PC-3 (cell line): Measurements from ENCODE around the gene PLCD1. TPM values are rescaled to one million over a fixed set of nuclear protein-coding genes. Genes with fewer than 3 reads are reported as not detected.
"Not testable (repeated sequence)": the region's sequence is repeated elsewhere in the genome, so short reads cannot be mapped to it uniquely, and the experiment has no call there.

Source experiments
- ATAC-seq: fragments of 200-7000 bp; cut with Tn5 transposase; 2 replicates; pipeline ENCODE4 v1.9.1; 2020; ENCODE audit warnings: mild to moderate bottlenecking, moderate library complexity
- BruUV-seq: library from RNA; stranded (reverse); fragments of 400-500 nt; replicated peaks from 2 replicates; lab custom pipeline; 2021; lab: Mats Ljungman, UMichigan
- CTCF ChIA-PET: fragments of 300-600 bp; sonication (Branson Sonifier 250); formaldehyde crosslinking; loops from one replicate; lab custom pipeline; 2022; ENCODE audit warnings: antibody characterized with exemption; lab: Charles Lee
- POLR2A ChIA-PET: fragments of 300-600 bp; sonication (Branson Sonifier 250); formaldehyde crosslinking; loops from one replicate; lab custom pipeline; 2022; ENCODE audit warnings: antibody characterized with exemption; ENCODE audit not compliant: unreplicated experiment; lab: Charles Lee
- DNase-seq: peaks from one replicate; pipeline ENCODE4 v3.0.0-alpha.2; 2015
- H2AFZ ChIP-seq: fragments of 300-600 bp; sonication (generic); 2 replicates; pipeline ENCODE4 v1.6.0; 2016; ENCODE audit warnings: antibody characterized with exemption, low read length
- H3F3A ChIP-seq: fragments of 300-600 bp; sonication (generic); one replicate; pipeline ENCODE4 v1.6.0; 2017; ENCODE audit warnings: antibody characterized with exemption, low read length, control low read depth, mild to moderate bottlenecking; ENCODE audit not compliant: unreplicated experiment
- H3K27ac ChIP-seq: fragments of 300-600 bp; sonication (generic); 2 replicates; pipeline ENCODE4 v1.5.1; 2016; ENCODE audit warnings: mild to moderate bottlenecking, low read length
- H3K27me3 ChIP-seq: fragments of 300-600 bp; sonication (generic); 2 replicates; pipeline ENCODE4 v1.6.1; 2016; ENCODE audit warnings: low read length, mixed read lengths
- H3K36me3 ChIP-seq: fragments of 300-600 bp; sonication (generic); 2 replicates; pipeline ENCODE4 v1.6.1; 2016; ENCODE audit warnings: low read depth, mixed run types, low read length, mixed read lengths
- H3K4me1 ChIP-seq: fragments of 300-600 bp; sonication (generic); 2 replicates; pipeline ENCODE4 v1.5.1; 2016; ENCODE audit warnings: low read length; ENCODE audit not compliant: insufficient read depth
- H3K4me2 ChIP-seq: fragments of 300-600 bp; sonication (generic); 2 replicates; pipeline ENCODE4 v1.6.0; 2016; ENCODE audit warnings: low read length
- H3K4me3 ChIP-seq: fragments of 300-600 bp; sonication (generic); 2 replicates; pipeline ENCODE4 v1.5.1; 2016; ENCODE audit warnings: mild to moderate bottlenecking, low read length, mixed read lengths
- H3K79me2 ChIP-seq: fragments of 300-600 bp; sonication (generic); 2 replicates; pipeline ENCODE4 v1.6.1; 2017; ENCODE audit warnings: low read length, mixed read lengths
- H3K9ac ChIP-seq: fragments of 300-600 bp; sonication (generic); 2 replicates; pipeline ENCODE4 v1.6.0; 2016; ENCODE audit warnings: mild to moderate bottlenecking, low read length
- H3K9me2 ChIP-seq: fragments of 300-600 bp; sonication (generic); replicated peaks from 2 replicates; pipeline ENCODE4 v1.6.1; 2016; ENCODE audit warnings: mixed run types, low read length, mixed read lengths
- H3K9me3 ChIP-seq: fragments of 300-600 bp; sonication (generic); 2 replicates; pipeline ENCODE4 v1.6.1; 2016; ENCODE audit warnings: low read length, mixed read lengths
- H4K20me1 ChIP-seq: fragments of 300-600 bp; sonication (generic); 2 replicates; pipeline ENCODE4 v1.6.1; 2016; ENCODE audit warnings: low read length, mixed read lengths
- CTCF ChIP-seq: fragments of 300-600 bp; sonication (generic); conservative IDR thresholded peaks from 2 replicates; pipeline ENCODE4 v1.5.1; 2017; ENCODE audit warnings: antibody characterized with exemption, low read depth, mild to moderate bottlenecking, low read length
- EZH2 ChIP-seq: fragments of 300-600 bp; sonication (generic); IDR thresholded peaks from one replicate; pipeline ENCODE4 v1.6.1; 2017; ENCODE audit warnings: antibody characterized with exemption, mild to moderate bottlenecking, low read length; ENCODE audit not compliant: unreplicated experiment
- EZH2phosphoT487 ChIP-seq: fragments of 300-600 bp; sonication (generic); IDR thresholded peaks from 2 replicates; pipeline ENCODE4 v1.6.1; 2018; ENCODE audit warnings: mild to moderate bottlenecking, antibody characterized with exemption, low read length, borderline replicate concordance
- intact Hi-C: fragments of 100-400 bp; cut with micrococcal nuclease; formaldehyde crosslinking; loops from 2 replicates; pipeline ENCODE4 v1.9.0; 2023
- total RNA-seq: library from RNA; depleted of rRNA; stranded (reverse); fragments of >200 nt; gene quantifications from 2 replicates; pipeline ENCODE4 v1.2.3, GENCODE V29; 2014

Gene PLCD1
- total RNA-seq, 1 experiment from 2014 or later, result 18.5 TPM

GRCh38 chr3:38059591-38059990, 30.1 kb upstream of the PLCD1 start:
- intact Hi-C loops, result no loop called here
- no peaks in the 10 kb centered on the region for H3K9me2 ChIP-seq
- POLR2A ChIA-PET, result no interaction called here
- H3K9me3 ChIP-seq, result no peaks in the 10 kb centered on the region
- H3K4me1 ChIP-seq, result no peaks in the 10 kb centered on the region
- H3K4me3 ChIP-seq, result no peak overlapping the region
- DNase-seq (no peak), ATAC-seq (no peak)
- no TSS peak for BruUV-seq
- H3K27ac ChIP-seq, result no peak overlapping the region
- no peaks in the 10 kb centered on the region for H3K79me2 ChIP-seq
- H3K27me3 ChIP-seq, result peaks cover 22% of the 10 kb centered on the region
- no peaks in the 10 kb centered on the region for H3F3A ChIP-seq
- TF ChIP-seq CTCF (no peak), EZH2phosphoT487 (no peak), EZH2 (no peak)
- H3K4me2 ChIP-seq, result no peak overlapping the region
- CTCF ChIA-PET, result no interaction called here
- no peak overlapping the region for H2AFZ ChIP-seq
- no peak overlapping the region for H3K9ac ChIP-seq
- H4K20me1 ChIP-seq, result no peaks in the 10 kb centered on the region
- no peaks in the 10 kb centered on the region for H3K36me3 ChIP-seq

- H3K9me3 ChIP-seq, result no peaks in the 10 kb centered on the region
- ChIA-PET POLR2A (no interaction called here), CTCF (no interaction called here)
- no peaks in the 10 kb centered on the region for H4K20me1 ChIP-seq
- DNase-seq (no peak), ATAC-seq (no peak)
- H3K27me3 ChIP-seq, result peaks cover 22% of the 10 kb centered on the region
- H3K9me2 ChIP-seq, result no peaks in the 10 kb centered on the region
- H3K9ac ChIP-seq, result no peak overlapping the region
- intact Hi-C loops, result no loop called here
- H3K4me1 ChIP-seq, result no peaks in the 10 kb centered on the region
- H3K36me3 ChIP-seq, result no peaks in the 10 kb centered on the region
- no TSS peak for BruUV-seq
- H3K79me2 ChIP-seq, result no peaks in the 10 kb centered on the region
- no peak overlapping the region for H3K27ac ChIP-seq
- H3K4me2 ChIP-seq, result no peak overlapping the region
- TF ChIP-seq CTCF, result no peak
- no peak for TF ChIP-seq EZH2phosphoT487
- TF ChIP-seq EZH2, result no peak
- no peaks in the 10 kb centered on the region for H3F3A ChIP-seq
- H3K4me3 ChIP-seq, result no peak overlapping the region
- no peak overlapping the region for H2AFZ ChIP-seq
Observed at GRCh38 chr3:38059148-38059547, 29.7 kb upstream of the PLCD1 start.

GRCh38 chr3:38054499-38055001, 25.1 kb upstream of the PLCD1 start:
- no peaks in the 10 kb centered on the region for H3F3A ChIP-seq
- intact Hi-C loops, result no loop called here
- POLR2A ChIA-PET, result no interaction called here
- H2AFZ ChIP-seq, result no peak overlapping the region
- BruUV-seq, result no TSS peak
- no peaks in the 10 kb centered on the region for H3K9me3 ChIP-seq
- H4K20me1 ChIP-seq, result no peaks in the 10 kb centered on the region
- H3K4me3 ChIP-seq, result no peak overlapping the region
- no peaks in the 10 kb centered on the region for H3K4me1 ChIP-seq
- DNase-seq (no peak), ATAC-seq (no peak)
- TF ChIP-seq EZH2, result no peak
- no peak for TF ChIP-seq EZH2phosphoT487
- no peak for TF ChIP-seq CTCF
- H3K27me3 ChIP-seq, result no peaks in the 10 kb centered on the region; the same call in 1 of the 2 replicates
- no peak overlapping the region for H3K9ac ChIP-seq
- no peaks in the 10 kb centered on the region for H3K79me2 ChIP-seq
- H3K9me2 ChIP-seq, result no peaks in the 10 kb centered on the region
- no peak overlapping the region for H3K27ac ChIP-seq
- H3K4me2 ChIP-seq, result no peak overlapping the region
- CTCF ChIA-PET, result no interaction called here
- no peaks in the 10 kb centered on the region for H3K36me3 ChIP-seq

- POLR2A ChIA-PET, H3K79me2 ChIP-seq, BruUV-seq, H3F3A ChIP-seq, H2AFZ ChIP-seq, ATAC-seq, H3K9ac ChIP-seq, H3K4me1 ChIP-seq, intact Hi-C loops, H3K27ac ChIP-seq, CTCF ChIA-PET, DNase-seq, H4K20me1 ChIP-seq, H3K4me2 ChIP-seq, H3K9me2 ChIP-seq, H3K9me3 ChIP-seq, H3K4me3 ChIP-seq, H3K27me3 ChIP-seq, H3K36me3 ChIP-seq: not testable (repeated sequence)
Observed at GRCh38 chr3:38053813-38054498, 24.5 kb upstream of the PLCD1 start.
